HG03558 (cell line): ENCODE results near the gene ZMYM2.

Experiments used
- ATAC-seq: cut with Tn5 transposase; IDR thresholded peaks from one replicate; pipeline ENCODE4 v1.9.1; 2021; ENCODE audit warnings: moderate number of reproducible peaks; ENCODE audit not compliant: unreplicated experiment; ENCODE audit errors: extremely low read depth

ZMYM2 gene

DNA sequence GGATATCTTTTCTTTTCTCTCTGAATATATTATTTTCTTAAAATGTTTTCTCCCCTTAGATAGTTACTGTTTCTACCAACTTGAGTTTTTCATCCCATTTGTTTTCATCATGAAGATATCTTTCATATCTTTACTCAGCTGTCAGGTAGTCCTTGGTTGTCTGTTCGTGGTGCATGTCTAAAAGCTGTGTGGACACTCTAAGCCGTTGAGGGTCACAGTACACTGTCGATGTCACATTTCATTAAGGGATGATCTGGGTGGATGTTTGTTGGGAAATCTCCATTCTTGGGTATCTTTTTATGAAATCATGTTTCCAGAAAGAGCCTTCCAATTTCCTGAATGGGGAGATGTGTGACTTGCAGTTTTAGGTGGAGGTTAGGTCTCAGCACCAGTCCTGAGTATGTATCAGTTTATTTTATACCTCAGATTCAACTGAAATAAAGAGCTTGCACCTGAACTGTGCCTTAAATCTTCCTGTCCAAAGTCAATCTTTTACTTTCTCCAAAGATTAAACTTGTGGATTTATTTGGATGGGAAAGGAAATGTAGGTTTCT lies 23.2 kb downstream of the ZMYM2 start:
- ATAC-seq = no peak

DNA sequence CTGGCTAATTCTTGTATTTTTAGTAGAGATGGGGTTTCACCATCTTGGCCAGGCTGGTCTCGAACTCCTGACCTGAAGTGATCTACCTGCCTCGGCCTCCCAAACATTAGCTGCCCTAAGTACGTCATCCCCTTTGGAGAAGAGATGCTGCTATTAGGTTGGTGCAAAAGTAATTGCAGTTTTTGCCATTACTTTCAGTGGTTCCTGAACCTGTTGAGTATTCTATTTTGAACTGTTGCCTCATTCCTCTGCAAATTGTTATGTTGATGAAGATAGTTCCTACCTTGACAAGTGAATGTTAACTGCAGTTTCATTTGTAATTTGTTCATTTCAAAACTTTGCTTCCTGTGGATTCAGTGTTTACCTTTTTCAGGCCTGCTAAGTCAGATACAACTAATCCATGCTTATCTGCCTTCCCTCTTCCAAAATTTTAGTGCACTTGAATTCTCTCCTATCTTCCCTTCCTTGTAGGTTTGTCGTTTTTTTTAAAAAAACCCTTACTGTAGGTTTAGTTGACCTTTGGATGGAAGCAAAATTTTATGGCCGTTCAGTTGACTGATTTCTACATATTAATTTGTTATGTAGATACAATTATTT lies 24.0 kb downstream of the ZMYM2 start:
- no peak for ATAC-seq

GRCh38 chr13:19984430-19985218 lies 26.1 kb downstream of the ZMYM2 start:
- ATAC-seq = peak; percentile 61

- no peak for ATAC-seq
These were observed 26.7 kb downstream of the ZMYM2 start for GRCh38 chr13:19985219-19985556.

DNA sequence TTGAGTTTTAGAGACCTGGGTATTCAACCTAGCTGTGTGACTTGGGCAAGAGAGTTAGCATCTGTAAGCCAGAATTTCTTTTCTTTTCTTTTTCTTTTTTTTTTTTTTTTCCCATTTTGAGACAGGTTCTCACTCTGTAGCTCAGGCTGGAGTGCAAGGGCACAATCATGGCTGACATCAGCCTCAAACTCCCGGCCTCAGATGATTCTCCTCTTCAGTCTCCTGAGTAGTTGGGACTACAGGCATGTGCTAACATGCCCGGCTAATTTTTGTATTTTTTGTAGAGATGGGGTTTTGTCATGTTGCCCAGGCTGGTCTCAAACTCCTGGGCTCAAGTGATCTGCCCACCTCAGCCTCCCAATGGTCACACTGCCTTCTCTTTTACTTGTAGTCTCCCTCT lies 33.0 kb downstream of the ZMYM2 start:
- ATAC-seq = no peak

GRCh38 chr13:19993024-19993423 lies 34.5 kb downstream of the ZMYM2 start:
- no peak for ATAC-seq

GRCh38 chr13:19998960-19999359 lies 40.4 kb downstream of the ZMYM2 start:
- no peak for ATAC-seq

- no peak for ATAC-seq
These were observed 41.6 kb downstream of the ZMYM2 start for GRCh38 chr13:20000062-20000552.

DNA sequence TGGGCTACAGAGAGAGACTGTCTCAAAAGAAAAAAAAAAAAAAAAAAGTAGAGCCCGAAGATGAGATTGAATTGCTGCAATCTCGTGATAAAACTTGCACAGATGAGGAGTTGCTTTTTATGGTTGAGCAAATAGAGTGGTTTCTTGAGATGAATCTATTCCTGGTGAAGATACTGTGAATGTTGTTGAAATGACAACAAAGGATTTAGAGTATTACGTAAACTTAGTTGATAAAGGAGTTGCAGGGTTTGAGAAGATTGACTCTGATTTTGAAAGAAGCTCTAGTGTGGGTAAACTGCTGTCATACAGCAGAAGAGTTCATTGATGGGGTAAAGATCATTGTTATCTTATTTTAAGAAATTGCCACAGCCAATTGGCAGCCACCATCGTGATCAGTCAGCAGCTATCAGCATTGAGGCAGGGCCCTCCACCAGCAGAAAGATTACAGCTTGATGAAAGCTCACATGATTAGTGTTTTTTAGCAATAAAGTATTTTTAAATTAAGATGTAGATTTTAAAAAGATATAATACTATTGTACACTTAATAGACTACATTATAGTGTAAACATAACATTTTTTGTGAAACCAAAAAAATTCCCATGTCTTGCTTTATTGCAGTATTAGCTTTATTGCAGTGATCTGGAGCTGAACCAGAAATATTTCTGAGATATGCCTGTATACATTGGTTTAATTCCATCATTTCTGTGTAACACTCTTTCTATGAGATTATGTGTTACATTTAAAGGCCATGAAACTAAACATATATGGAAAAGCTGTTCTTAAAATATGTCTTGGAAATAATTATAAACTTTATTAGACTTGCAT lies 43.1 kb downstream of the ZMYM2 start:
- ATAC-seq = no peak

- no peak for ATAC-seq
These were observed 44.3 kb downstream of the ZMYM2 start for GRCh38 chr13:20002787-20003186.

- no peak for ATAC-seq
These were observed 47.7 kb downstream of the ZMYM2 start for GRCh38 chr13:20006206-20006605.

GRCh38 chr13:20015763-20016162 lies 57.2 kb downstream of the ZMYM2 start:
- ATAC-seq = no peak

GRCh38 chr13:20016649-20017364 lies 58.3 kb downstream of the ZMYM2 start:
- ATAC-seq = no peak

DNA sequence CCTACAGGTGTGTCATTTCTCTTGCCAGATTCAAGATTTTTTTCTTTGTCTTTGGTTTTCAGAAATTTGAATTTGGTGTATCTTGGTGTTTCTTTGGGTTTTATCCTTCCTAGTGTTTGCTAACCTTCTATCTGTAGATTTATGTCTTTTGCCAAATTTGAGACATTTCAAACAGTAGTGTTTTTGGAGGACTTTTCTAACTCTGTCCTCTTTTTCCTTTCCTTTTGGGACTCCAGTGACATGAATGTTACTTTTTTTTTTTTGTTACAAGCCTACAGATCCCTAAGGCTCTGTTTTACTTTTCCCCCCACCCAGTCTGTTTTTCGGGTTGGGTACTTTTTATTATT lies 58.8 kb downstream of the ZMYM2 start:
- ATAC-seq = no peak

- ATAC-seq = no peak
These were observed 60.5 kb downstream of the ZMYM2 start for GRCh38 chr13:20019043-20019442.

- ATAC-seq = no peak
These were observed 66.2 kb downstream of the ZMYM2 start for GRCh38 chr13:20024702-20025101.

GRCh38 chr13:20028953-20029352 lies 70.4 kb downstream of the ZMYM2 start:
- ATAC-seq = no peak

- ATAC-seq = no peak
These were observed 75.0 kb downstream of the ZMYM2 start for GRCh38 chr13:20033486-20033885.

DNA sequence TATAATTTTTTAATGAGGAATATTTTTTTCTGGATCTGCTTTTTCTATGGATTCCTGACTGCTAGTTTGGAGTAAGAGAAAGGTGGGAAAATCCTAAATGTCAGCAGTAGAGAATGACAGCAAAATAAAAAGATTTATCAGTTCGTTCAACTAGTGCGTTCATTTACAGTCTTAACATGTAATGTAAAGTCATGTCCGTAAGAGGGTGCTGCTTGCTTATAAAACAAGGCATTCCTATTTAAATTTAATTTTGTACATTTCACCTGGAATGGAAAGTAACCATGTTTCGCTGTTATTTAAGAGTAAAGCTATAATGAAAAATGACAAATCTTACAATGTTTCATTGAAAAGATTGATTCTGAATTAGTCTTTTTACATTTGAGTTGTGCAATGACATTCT lies 76.6 kb downstream of the ZMYM2 start:
- no peak for ATAC-seq

GRCh38 chr13:20037908-20038307 lies 79.4 kb downstream of the ZMYM2 start:
- no peak for ATAC-seq
